Caki2 (cell line): ENCODE results near the gene PDS5B. TPM values are rescaled to one million over a fixed set of nuclear protein-coding genes. Genes with fewer than 3 reads are reported as not detected.

Experiments
- DNase-seq: peaks from one replicate; pipeline ENCODE4 v3.0.0-alpha.2; 2015; ENCODE audit warnings: low read depth
- in situ Hi-C: cut with HindIII; loops from 2 replicates; pipeline ENCODE4 v1.10.0; 2016; ENCODE audit warnings: low sequenced_read_pairs, low pct_unique_long_range_greater_than_20kb, mixed read lengths
- total RNA-seq: library from RNA; depleted of rRNA; stranded (reverse); fragments of >200 nt; shearing (Covaris generic); gene quantifications from 2 replicates; pipeline ENCODE4 v1.2.3, GENCODE V29; 2014; ENCODE audit warnings: low replicate concordance

Gene PDS5B
- total RNA-seq, 1 experiment from 2014 or later = 5.6 TPM

DNA sequence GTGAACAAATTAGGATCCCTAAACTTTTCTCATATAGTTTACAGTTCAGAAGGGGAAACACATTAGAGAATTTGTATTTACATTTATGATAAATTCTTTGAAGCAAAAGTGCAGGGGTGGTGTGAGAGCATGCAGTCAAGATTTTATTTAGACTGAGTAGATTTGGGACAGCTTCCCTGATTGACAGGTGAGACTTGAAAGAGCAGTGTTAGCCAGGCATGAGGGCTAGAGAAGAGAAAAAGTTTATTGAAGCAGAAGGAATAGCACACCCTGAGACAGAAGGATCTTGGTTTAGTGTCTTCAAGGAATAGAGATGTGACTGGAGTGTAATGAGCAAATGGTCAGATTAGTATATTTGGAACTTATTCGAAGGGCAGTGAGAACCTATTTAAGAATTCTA is 50.5 kb downstream of the PDS5B start:
- no peak for DNase-seq
- in situ Hi-C loops = no loop called here

DNA sequence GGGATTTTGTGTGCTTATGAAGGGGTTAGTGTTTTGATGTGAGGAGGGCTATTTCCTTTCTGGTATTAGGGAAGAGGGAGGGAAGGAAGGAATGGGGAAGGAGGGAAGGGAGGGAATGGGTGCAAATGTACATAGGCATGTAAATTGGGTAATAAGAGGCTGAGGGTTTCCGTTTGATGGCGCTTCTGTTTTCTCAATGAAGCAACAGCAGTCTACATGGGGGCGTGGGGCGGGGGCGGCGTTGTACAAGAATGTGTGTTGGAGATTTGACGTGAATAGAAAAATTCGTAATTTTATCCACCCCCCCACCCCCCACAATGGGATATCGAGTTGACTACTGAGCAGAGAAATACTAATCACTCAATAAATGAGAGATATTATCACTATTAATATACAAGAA is 52.5 kb downstream of the PDS5B start:
- in situ Hi-C loops = no loop called here
- no peak for DNase-seq

DNA sequence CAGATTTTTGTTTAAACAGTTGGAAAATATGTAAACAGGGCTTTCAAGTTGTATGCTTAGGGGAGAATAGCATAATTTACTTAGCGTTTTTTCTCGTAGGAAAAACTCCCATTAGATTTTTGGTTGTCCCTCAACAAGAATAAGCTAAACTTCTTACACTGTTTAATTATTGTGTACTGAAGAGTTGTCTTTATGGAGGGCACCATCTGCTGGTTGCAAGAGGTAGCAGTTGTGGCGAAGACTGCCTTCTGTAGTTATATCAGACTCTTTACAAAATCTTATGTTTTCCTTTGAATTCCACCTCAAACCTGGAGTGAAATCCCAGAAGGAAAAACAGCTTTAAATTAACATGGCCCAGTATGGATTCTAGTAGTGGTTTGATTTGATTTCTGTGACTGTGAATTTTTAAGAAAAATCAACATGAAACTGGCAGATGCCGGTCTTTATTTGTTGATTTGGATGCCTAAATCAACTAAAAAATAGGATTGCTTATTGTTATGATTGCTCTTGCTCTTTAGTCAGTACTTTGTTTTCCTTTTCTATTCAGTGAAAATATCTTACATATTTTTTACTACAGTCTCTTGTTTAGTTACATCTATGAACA is 53.4 kb downstream of the PDS5B start:
- DNase-seq = no peak
- in situ Hi-C loops = no loop called here

DNA sequence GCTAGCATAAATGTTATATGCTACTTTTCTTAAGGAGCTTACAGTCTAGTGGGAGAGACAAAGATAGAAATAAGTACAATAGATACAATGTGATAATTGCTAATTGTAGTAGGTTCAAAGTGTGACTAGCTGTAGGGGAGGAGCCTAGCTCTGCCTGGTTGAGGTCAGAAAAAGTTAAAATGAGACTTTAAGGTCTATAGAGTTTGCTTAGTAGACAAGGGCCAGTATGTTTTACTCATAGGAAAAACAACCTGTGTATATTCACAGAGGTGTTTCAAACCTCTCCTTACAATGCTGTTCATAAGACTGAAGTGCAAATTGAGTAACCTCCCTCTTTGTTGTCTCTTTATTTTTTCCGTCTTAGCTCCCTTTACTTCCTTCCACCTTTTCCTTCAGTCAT is 56.1 kb downstream of the PDS5B start:
- in situ Hi-C loops = no loop called here
- DNase-seq = no peak

DNA sequence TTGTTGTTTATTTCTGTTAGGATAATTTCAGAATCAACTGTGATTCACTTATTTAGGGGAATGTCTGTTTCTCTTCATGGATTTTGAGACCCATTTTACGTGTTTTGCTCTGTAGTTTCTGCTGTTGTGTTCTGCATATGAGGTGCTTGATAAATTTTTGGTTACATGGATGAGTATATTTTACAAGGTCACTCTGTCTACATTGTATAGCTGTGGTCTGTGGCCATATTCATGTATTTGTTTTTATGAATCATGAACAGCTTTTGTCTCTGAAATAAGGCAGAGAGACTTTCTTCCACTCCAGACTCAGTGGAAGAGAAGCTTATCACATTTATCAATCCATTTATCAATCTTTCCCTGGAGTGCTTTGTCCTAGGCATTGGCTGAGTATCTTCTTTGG is 56.6 kb downstream of the PDS5B start:
- no peak for DNase-seq
- in situ Hi-C loops = no loop called here

DNA sequence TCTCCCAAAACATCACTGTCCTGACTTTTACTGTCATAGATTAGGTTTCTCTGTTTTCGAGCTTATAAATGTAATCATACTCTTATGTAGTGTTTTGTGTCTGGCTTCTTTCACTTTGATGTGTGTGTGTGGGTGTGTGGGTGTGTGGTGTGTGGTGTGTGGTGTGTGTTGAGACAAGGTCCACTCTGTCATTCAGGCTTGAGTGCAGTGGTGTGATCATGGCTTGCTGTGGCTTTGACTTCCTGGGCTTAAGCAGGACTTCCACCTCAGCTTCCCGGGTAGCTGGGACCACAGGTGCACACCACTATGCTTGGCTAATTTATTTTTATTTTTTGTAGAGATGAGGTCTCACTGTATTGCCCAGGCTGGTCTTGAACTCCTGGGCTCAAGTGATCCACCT is 59.6 kb downstream of the PDS5B start:
- in situ Hi-C loops = no loop called here
- no peak for DNase-seq

DNA sequence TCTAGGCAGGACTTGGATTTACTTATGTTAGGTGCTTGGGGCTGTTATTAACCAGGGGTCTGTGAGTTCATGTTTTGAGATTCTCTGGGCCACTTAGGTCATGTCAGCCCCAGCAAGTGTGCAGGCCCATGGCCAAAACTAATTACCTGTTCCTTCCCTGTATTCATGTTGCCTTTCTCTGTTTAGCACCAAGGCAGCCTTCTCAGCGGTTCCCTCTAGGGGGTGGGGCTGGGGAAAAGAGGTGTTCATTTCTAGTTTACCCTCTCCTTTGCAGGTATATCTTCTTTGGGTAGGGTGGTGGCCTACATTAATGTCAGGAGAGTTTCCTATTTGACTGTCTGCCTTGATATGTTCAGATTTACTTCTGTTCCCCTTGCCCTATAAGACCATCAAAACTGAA is 61.7 kb downstream of the PDS5B start:
- DNase-seq = no peak
- in situ Hi-C loops = no loop called here

DNA sequence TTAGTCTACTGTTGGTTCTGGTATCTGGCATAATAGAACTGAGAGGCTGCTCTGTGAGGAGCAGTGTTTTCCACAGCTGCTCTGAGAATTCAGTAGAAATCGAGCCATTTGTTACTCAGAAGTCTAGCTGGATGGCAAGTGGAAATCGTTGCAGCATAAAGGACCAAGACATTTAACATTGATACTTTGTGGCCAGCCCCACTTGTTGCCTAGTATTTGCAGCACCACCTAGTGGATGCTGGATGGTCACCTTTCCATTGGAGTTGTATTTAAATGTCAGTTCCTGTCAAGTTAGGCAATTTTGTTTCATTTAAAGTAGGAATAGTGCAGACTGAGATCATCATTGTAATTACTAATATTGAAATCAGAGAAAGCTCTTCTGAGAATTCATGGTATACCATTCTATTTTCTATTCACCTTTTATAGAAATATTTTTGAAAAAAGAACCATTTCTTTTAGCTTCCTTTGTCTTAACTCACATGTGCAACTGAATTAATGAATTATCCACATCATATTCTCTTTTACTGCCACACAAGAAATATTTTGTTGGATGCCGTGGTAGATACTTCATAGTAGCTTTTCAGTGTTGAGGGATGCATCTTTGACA is 64.6 kb downstream of the PDS5B start:
- DNase-seq = peak; percentile 21
- in situ Hi-C loops = no loop called here

DNA sequence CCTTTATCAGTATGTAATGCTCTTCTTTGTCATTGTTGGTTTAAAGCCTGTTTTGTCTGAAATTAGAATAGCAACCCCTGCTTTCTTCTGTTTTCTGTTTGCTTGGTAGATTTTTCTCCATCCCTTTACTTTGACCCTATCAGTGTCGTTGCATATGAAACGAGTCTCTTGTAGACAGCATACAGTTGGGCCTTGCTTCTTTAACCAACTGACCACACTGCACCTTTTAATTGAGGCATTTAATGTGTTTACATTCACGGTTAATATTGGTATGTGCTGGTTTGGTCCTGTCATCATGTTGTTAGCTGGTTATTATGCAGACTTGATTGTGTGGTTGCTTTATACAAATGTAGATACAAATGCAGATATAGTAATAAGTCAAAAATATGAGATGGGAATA is 71.1 kb downstream of the PDS5B start:
- in situ Hi-C loops = no loop called here
- DNase-seq = no peak

DNA sequence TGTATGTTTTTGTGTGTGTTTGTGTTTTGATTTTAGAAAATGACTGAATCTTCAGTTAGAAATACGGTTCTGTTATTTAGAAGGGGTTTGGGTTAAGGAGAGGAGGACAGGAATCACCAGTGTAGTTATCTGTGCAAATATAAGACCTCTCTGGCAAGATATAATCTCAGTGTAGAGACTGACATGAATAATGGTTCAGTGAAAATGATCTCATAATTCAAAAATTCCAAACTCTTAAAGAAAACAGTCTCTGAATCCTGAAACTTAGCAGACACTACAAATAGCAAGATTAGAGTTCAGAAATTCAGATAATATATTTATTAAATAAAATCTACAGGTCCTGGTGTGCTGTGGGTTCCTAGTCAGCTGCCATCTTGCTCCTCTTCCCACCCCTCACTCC is 73.5 kb downstream of the PDS5B start:
- no peak for DNase-seq
- in situ Hi-C loops = no loop called here

DNA sequence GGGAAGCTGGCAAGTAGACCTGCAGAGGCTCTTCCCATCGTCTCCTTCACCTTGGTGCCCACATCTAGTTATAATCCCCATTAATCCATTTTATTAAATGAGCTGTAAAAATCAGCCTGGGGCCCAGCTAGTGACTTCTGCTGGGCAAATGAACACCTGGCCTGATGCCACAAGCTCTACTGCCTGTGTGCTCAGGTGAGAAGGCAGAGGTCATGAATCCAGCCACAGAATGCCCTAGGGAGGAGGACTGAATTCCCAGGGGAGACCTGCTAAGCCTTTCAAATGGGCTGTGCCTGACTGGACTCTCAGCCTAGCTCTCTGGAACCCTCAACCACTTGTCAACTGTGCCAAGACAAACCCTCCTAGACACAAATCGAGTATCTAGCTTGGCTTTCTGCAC is 74.0 kb downstream of the PDS5B start:
- in situ Hi-C loops = no loop called here
- DNase-seq = peak; percentile 10

DNA sequence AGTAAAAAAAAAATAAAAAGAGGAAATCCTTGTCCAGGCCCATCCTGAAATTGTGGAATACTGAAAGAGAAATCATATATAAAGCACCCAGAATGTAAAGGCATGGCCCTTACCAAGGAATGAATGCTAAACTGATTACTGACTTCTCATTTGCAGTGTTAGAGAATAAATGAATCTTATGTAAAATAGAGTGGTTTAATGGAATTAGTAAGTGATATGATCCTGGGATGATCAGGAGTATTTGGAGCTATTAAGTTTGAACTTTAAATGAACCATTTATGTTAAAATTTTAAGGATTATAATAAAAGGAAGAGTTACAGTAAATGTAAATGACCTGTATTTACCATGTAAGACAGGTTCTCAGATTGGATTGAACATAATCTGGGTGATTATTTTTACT is 75.4 kb downstream of the PDS5B start:
- no peak for DNase-seq
- in situ Hi-C loops = no loop called here

DNA sequence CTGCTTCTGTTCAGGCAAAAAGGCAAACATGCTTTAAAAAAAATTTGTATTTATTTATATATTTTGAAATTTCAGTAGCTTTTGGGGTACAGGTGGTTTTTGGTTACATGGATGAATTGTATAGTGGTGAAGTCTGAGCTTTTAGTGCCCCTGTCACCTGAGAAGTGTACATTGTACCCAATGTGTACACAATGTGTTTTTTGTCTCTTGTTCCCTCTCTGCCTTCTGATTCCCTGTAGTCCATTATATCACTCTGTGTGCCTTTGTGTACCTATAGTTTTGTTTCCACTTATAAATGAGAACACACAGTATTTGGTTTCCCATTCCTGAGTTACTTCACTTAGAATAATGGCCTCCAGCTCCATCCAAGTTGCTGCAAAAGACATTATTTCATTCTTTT is 77.4 kb downstream of the PDS5B start:
- DNase-seq = no peak
- in situ Hi-C loops = no loop called here

DNA sequence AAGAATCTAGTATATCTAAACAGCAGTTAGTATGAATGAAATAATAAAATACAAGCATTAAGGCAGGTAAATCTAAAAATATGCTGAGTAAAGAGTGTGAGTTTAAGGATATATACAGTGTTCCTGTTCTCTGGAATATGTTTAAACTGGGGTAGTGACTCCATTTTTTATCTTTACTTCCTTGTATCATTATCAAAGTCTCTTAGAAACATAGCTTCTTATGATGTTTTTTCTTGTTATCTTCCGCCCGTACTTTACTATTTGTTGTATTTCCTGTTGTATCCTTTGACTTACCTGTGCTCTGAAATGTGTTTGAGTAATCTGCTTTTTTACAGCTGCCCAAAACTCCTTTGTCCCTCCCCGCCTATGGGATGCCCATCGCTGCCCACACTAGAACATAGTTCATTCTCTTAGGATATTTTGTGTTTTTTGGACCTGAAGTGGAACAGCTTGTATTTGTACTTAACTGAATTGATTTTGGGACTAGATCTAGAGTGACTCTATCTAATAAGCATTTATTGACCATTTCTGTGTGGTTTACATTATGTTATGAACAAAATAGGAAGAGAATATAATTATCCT is 80.8 kb downstream of the PDS5B start:
- no peak for DNase-seq
- in situ Hi-C loops = no loop called here

DNA sequence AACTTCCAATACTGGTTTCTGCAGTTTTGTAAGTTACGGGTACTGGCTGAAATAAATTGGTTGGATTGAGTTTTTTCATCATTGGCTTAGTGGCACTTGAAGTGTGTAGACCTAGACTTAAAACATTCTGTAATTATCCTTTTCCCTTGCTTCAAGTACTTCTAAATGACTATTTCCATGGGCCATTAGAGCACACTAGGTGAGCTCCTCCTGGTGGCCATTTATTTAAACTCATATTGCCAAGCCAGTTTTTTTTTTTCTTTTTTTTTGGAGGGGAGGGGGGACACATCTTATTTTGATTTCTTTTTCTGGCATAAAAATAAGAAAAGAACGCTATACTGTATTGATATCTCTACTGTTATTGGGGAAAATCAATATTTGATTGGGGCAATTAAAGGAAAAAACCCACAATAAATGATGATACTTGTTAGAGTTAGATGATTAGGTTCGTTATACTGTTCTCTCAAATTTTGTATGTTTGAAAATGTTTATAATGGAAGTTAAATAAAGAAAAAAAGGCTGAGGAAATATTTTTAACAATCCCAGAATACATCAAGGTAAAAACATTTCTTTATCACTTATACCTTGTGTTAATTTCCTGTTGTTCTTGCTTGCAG is 82.9 kb downstream of the PDS5B start:
- in situ Hi-C loops = no loop called here
- DNase-seq = peak; percentile 43

DNA sequence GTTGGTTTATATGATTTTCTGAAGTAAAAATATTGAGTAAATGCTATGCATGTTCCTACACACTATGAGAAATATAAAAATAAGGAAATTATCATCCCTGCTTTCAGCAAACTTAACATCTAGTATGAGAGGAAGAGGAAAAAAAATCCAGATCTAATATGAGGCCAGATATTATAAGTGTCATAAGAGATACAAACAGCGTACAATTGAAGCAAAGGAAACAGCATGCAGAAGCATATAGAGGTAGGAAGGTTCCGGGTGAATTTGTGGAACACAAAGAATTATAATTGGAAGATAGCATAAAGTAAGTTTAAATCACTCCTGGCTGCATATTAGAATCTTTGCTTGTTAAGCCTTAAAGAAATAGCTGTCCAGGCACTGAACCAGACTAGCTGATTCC is 88.3 kb downstream of the PDS5B start:
- no peak for DNase-seq
- in situ Hi-C loops = no loop called here

DNA sequence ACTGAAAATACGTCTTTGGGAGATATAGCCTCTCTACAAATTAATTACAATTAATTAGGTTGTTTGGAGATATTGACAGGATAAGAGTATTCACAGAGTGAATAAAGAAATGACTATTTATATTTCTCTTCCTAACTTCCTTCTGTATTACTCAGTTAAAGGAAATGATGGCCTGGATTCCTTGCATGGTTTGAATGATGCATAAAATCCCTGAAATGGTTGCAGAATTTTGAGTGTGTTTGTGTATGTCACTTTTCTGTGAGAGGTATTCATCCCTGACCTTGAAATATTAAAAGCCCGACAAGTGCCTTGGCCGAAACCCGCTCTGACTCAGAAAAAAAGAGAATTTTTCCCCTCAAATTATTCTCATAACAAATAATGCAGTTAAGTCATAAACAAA is 90.0 kb downstream of the PDS5B start:
- DNase-seq = no peak
- in situ Hi-C loops = no loop called here

DNA sequence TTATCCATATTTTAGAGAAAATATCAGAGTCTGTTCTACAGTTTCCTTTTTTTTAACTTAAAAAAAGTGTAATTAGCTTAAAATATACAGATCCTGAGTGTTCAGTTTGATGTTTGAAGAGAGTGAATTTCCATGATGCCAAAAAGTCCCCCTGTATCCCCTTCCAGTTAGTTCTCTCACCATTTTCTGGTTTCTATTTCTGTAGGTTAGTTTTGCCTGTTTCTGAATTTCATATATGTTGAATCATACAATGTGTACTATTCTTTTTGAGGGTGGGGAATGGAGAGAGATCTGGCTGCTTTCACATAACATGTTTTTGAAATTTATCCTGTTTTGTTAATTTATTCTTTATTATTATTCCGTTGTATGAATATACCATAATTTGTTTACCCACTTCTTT is 95.9 kb downstream of the PDS5B start:
- in situ Hi-C loops = no loop called here

DNA sequence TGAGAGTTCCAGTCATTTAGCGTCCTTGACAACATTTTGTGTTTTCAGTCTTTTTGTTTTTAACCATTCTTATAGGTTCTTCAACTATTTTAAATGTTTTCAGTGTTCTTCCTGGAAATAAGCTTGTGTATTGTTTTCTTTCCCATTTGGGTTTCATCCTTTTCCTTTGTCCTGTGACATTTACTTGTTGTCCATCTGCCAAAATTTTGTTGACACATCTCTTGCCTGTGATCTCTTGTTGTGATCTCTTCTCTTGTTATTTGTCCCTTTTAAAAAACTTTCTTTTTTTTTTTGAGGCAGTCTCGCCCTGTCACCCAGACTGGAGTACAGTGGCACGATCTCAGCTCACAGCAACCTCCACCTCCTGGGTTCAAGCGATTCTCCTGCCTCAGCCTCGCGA is 96.5 kb downstream of the PDS5B start:
- no peak for DNase-seq
- in situ Hi-C loops = no loop called here

More for the DNA sequence above, 95.9 kb downstream of the PDS5B start:
- no peak for DNase-seq

DNA sequence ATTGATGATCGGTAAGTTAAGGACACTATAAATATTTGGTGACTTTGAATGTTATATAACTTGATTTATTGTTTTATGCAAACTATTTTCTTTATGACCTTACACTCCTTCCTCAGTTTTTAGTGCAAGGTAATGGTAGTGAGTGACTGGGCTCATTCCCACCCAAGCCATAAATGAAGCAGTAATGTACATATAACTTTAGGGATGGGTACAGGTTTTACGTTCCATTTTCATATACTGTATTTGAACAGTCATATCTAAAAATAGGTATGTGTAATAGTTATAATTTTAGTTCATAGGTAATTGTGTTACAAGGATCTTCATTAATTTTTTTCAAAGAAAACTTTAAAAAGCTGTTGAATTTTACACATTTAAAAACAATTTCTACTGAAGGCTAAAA is 101.0 kb downstream of the PDS5B start:
- DNase-seq = no peak
- in situ Hi-C loops = no loop called here
